Liver (tissue), 9 donors: Measurements from ENCODE around the gene HS6ST3. TPM values are rescaled to one million over a fixed set of nuclear protein-coding genes. Genes with fewer than 3 reads are reported as not detected.

Source experiments
- DNase-seq: peaks from one replicate; pipeline ENCODE4 v3.0.0-alpha.2; 2017; ENCODE audit warnings: low spot score
- H3K27ac ChIP-seq, 2 donors: one replicate each; pipeline ENCODE4 v1.7.0; 2013; ENCODE audit warnings: inconsistent platforms in 2 of 2, low read length in 2 of 2, control low read depth in 1 of 2, low read depth in 1 of 2, mild to moderate bottlenecking in 1 of 2
- H3K27me3 ChIP-seq, 4 donors: one replicate each; pipeline versions ENCODE4 v1.6.1 to v1.7.0; 2013; ENCODE audit warnings: low read length in 3 of 4, inconsistent platforms in 1 of 4, mild to moderate bottlenecking in 1 of 4, moderate library complexity in 1 of 4; ENCODE audit not compliant: control insufficient read depth in 4 of 4, insufficient read depth in 4 of 4
- H3K36me3 ChIP-seq, 4 donors: one replicate each; pipeline versions ENCODE4 v1.6.1 to v1.7.0; 2013; ENCODE audit warnings: low read length in 3 of 4, mild to moderate bottlenecking in 3 of 4, low read depth in 1 of 4, moderate library complexity in 1 of 4; ENCODE audit not compliant: control insufficient read depth in 4 of 4, insufficient read depth in 3 of 4
- H3K4me1 ChIP-seq, 4 donors: one replicate each; pipeline versions ENCODE4 v1.6.1 to v1.7.0; 2013; ENCODE audit warnings: low read length in 3 of 4, mild to moderate bottlenecking in 3 of 4, moderate library complexity in 1 of 4; ENCODE audit not compliant: control insufficient read depth in 4 of 4, insufficient read depth in 4 of 4
- H3K4me3 ChIP-seq, 3 donors: one replicate each; pipeline versions ENCODE4 v1.6.1 to v1.7.0; 2013; ENCODE audit warnings: low read length in 3 of 3, control low read depth in 1 of 3, low read depth in 1 of 3, mild to moderate bottlenecking in 1 of 3
- H3K9ac ChIP-seq, 2 donors: one replicate each; pipeline ENCODE4 v1.7.0; 2013; ENCODE audit warnings: low read length in 2 of 2, mild to moderate bottlenecking in 2 of 2, moderate library complexity in 2 of 2, control low read depth in 1 of 2, low read depth in 1 of 2
- H3K9me3 ChIP-seq, 4 donors: one replicate each; pipeline versions ENCODE4 v1.6.1 to v1.7.0; 2013; ENCODE audit warnings: low read length in 3 of 4; ENCODE audit not compliant: control insufficient read depth in 4 of 4
- EGR1 ChIP-seq, 2 donors: IDR thresholded peaks; 2 replicates each; pipeline ENCODE4 v1.6.1; 2016 to 2018; ENCODE audit warnings: antibody characterized with exemption in 2 of 2, low read depth in 2 of 2
- FOXA1 ChIP-seq: IDR thresholded peaks from 2 replicates; pipeline ENCODE4 v1.6.1; 2016; ENCODE audit warnings: antibody characterized with exemption
- FOXA2 ChIP-seq: IDR thresholded peaks from 2 replicates; pipeline ENCODE4 v1.6.1; 2016; ENCODE audit warnings: antibody characterized with exemption
- GABPA ChIP-seq, 2 donors: IDR thresholded peaks in 1 of 2; conservative IDR thresholded peaks in 1 of 2; 2 replicates each; pipeline ENCODE4 v1.6.1; 2016; ENCODE audit warnings: antibody characterized with exemption in 2 of 2, mild to moderate bottlenecking in 1 of 2, moderate library complexity in 1 of 2
- HNF4A ChIP-seq, 2 donors: conservative IDR thresholded peaks; 2 replicates each; pipeline ENCODE4 v1.6.1; 2016; ENCODE audit warnings: antibody characterized with exemption in 2 of 2, mild to moderate bottlenecking in 2 of 2
- HNF4G ChIP-seq: IDR thresholded peaks from 2 replicates; pipeline ENCODE4 v1.6.1; 2016; ENCODE audit warnings: antibody characterized with exemption
- JUND ChIP-seq, 2 donors: IDR thresholded peaks; 2 replicates each; pipeline ENCODE4 v1.6.1; 2016; ENCODE audit warnings: antibody characterized with exemption in 2 of 2
- MAX ChIP-seq: IDR thresholded peaks from 2 replicates; pipeline ENCODE4 v1.6.1; 2016; ENCODE audit warnings: antibody characterized with exemption
- NR2F2 ChIP-seq: IDR thresholded peaks from 2 replicates; pipeline ENCODE4 v1.6.1; 2016; ENCODE audit warnings: antibody characterized with exemption
- RAD21 ChIP-seq, 2 donors: IDR thresholded peaks; 2 replicates each; pipeline ENCODE4 v1.6.1; 2016; ENCODE audit warnings: antibody characterized with exemption in 2 of 2, mild to moderate bottlenecking in 2 of 2
- RXRA ChIP-seq, 2 donors: IDR thresholded peaks; 2 replicates each; pipeline ENCODE4 v1.6.1; 2017 to 2018; ENCODE audit warnings: antibody characterized with exemption in 2 of 2, mild to moderate bottlenecking in 1 of 2
- SP1 ChIP-seq: IDR thresholded peaks from 2 replicates; pipeline ENCODE4 v1.6.1; 2018; ENCODE audit warnings: antibody characterized with exemption, mild to moderate bottlenecking
- TAF1 ChIP-seq: conservative IDR thresholded peaks from 2 replicates; pipeline ENCODE4 v1.6.1; 2016; ENCODE audit warnings: antibody characterized with exemption, mild to moderate bottlenecking
- YY1 ChIP-seq: IDR thresholded peaks from 2 replicates; pipeline ENCODE4 v1.6.1; 2016; ENCODE audit warnings: antibody characterized with exemption, mild to moderate bottlenecking
- ZBTB33 ChIP-seq: IDR thresholded peaks from 2 replicates; pipeline ENCODE4 v1.6.1; 2016; ENCODE audit warnings: antibody characterized with exemption
- WGBS: extraction: QIAGEN DNeasy Blood & Tissue Kit; methylation state at CpG from one replicate; pipeline ENCODE4 v1.1.7; 2013; 5-methylcytosine and 5-hydroxymethylcytosine counted together
- polyA plus RNA-seq, 2 donors: library from polyadenylated mRNA; stranded (reverse) in 1 of 2; unstranded in 1 of 2; fragments of 200-250 nt in 1 of 2; fragments of >200 nt in 1 of 2; fragmentation: Nextera tagmentation in 1 of 2; extraction: Ambion mirVana in 1 of 2; gene quantifications; one replicate each; pipeline versions ENCODE4 v1.2.1 to v1.2.3, GENCODE V29; 2013 to 2015
- total RNA-seq, 2 donors: library from RNA; depleted of rRNA; stranded (reverse); fragments of >200 nt; gene quantifications; one replicate each; pipeline ENCODE4 v1.2.3, GENCODE V29; 2014
- TF ChIP-seq, protein P1 (sequence below): fragments of 150-350 bp; IDR thresholded peaks from 2 replicates; pipeline ENCODE4 v1.5.1; 2017; ENCODE audit warnings: improper control_type of control experiment, low read depth, low read length; ENCODE audit not compliant: missing input control
- TF ChIP-seq, protein P2 (sequence below): IDR thresholded peaks from 2 replicates; pipeline ENCODE4 v1.6.1; 2016; ENCODE audit warnings: antibody characterized with exemption, mild to moderate bottlenecking
- TF ChIP-seq, protein P3 (sequence below): IDR thresholded peaks from 2 replicates; pipeline ENCODE4 v1.6.1; 2016; ENCODE audit warnings: antibody characterized with exemption
- donor health status: healthy.
- donor health status: healthy.
- donor health status: healthy.
- donor health status: healthy.
- donor health status: healthy.

The HS6ST3 gene
- total and polyA plus RNA-seq, 4 donors: under 0.01 TPM; not detected in 3

DNA sequence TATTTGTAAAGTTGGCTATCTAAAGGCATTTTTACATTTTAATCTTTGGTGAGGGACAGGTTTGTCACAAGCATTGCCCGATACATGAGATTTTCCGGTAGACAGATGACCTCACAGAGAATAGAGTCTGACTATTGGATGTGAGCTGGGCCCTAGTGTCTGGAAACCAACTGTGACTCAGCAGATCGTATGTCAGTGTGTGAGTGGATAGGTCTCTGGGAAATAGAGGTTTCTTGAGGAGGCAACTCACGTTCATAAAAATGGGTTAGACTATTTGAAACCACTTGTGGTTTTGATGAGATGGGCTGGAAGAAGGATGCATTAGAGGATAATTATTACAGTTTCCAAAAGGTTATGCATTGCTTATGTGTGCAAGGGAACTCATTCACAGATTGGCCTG lies 19.2 kb downstream of the HS6ST3 start:
- 85% methylated on average over 4 of the region's 4 CpGs for WGBS
- no peaks in the 10 kb centered on the region for H3K4me1 ChIP-seq
- peaks cover 0 to 2% (median 0%) of the 10 kb centered on the region in 4 donors for H3K27me3 ChIP-seq
- H3K9ac ChIP-seq: no peak overlapping the region
- H3K9me3 ChIP-seq: peaks cover 0 to 11% (median 4%) of the 10 kb centered on the region in 4 donors
- no peak overlapping the region for H3K4me3 ChIP-seq
- TF ChIP-seq FOXA2: no peak
- TF ChIP-seq TAF1: no peak
- TF ChIP-seq JUND (IDR thresholded peaks at IDR 0.05): no peak
- no peak for TF ChIP-seq HNF4A (conservative IDR thresholded peaks at IDR 0.05)
- no peak for TF ChIP-seq SP1
- TF ChIP-seq NR2F2: no peak
- TF ChIP-seq, protein P1, sequence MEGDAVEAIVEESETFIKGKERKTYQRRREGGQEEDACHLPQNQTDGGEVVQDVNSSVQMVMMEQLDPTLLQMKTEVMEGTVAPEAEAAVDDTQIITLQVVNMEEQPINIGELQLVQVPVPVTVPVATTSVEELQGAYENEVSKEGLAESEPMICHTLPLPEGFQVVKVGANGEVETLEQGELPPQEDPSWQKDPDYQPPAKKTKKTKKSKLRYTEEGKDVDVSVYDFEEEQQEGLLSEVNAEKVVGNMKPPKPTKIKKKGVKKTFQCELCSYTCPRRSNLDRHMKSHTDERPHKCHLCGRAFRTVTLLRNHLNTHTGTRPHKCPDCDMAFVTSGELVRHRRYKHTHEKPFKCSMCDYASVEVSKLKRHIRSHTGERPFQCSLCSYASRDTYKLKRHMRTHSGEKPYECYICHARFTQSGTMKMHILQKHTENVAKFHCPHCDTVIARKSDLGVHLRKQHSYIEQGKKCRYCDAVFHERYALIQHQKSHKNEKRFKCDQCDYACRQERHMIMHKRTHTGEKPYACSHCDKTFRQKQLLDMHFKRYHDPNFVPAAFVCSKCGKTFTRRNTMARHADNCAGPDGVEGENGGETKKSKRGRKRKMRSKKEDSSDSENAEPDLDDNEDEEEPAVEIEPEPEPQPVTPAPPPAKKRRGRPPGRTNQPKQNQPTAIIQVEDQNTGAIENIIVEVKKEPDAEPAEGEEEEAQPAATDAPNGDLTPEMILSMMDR: no peak
- TF ChIP-seq RAD21 (IDR thresholded peaks at IDR 0.05): no peak
- no peak for TF ChIP-seq ZBTB33
- TF ChIP-seq GABPA (IDR thresholded peaks at IDR 0.05 in 1 of 2, conservative IDR thresholded peaks at IDR 0.05 in 1 of 2): no peak
- TF ChIP-seq RXRA (IDR thresholded peaks at IDR 0.05): no peak
- TF ChIP-seq FOXA1: no peak
- TF ChIP-seq EGR1 (IDR thresholded peaks at IDR 0.05; ENCODE audit: low read depth in 2 of 2): no peak
- no peak for TF ChIP-seq MAX
- TF ChIP-seq, protein P2, sequence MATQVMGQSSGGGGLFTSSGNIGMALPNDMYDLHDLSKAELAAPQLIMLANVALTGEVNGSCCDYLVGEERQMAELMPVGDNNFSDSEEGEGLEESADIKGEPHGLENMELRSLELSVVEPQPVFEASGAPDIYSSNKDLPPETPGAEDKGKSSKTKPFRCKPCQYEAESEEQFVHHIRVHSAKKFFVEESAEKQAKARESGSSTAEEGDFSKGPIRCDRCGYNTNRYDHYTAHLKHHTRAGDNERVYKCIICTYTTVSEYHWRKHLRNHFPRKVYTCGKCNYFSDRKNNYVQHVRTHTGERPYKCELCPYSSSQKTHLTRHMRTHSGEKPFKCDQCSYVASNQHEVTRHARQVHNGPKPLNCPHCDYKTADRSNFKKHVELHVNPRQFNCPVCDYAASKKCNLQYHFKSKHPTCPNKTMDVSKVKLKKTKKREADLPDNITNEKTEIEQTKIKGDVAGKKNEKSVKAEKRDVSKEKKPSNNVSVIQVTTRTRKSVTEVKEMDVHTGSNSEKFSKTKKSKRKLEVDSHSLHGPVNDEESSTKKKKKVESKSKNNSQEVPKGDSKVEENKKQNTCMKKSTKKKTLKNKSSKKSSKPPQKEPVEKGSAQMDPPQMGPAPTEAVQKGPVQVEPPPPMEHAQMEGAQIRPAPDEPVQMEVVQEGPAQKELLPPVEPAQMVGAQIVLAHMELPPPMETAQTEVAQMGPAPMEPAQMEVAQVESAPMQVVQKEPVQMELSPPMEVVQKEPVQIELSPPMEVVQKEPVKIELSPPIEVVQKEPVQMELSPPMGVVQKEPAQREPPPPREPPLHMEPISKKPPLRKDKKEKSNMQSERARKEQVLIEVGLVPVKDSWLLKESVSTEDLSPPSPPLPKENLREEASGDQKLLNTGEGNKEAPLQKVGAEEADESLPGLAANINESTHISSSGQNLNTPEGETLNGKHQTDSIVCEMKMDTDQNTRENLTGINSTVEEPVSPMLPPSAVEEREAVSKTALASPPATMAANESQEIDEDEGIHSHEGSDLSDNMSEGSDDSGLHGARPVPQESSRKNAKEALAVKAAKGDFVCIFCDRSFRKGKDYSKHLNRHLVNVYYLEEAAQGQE: no peak
- TF ChIP-seq, protein P3, sequence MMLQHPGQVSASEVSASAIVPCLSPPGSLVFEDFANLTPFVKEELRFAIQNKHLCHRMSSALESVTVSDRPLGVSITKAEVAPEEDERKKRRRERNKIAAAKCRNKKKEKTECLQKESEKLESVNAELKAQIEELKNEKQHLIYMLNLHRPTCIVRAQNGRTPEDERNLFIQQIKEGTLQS: no peak
- no peak for TF ChIP-seq HNF4G
- no peak for TF ChIP-seq YY1
- no peak overlapping the region for H3K27ac ChIP-seq
- no peaks in the 10 kb centered on the region for H3K36me3 ChIP-seq
- DNase-seq: no peak
